Measurements from ENCODE around the gene NFX1. TPM values are rescaled to one million over a fixed set of nuclear protein-coding genes. Genes with fewer than 3 reads are reported as not detected.

The NFX1 gene
- total RNA-seq, 4 donors from 2014 or later, result 31.7 to 53.9 (median 42.3) TPM

- H3K27ac ChIP-seq, result no peak overlapping the region
- peaks cover 0 to 8% (median 0%) of the 10 kb centered on the region in 3 donors for H3K4me1 ChIP-seq
- WGBS, 2 donors (ENCODE audit: low coverage in 1 of 2), result 86 to 91% methylated on average over 4 of the region's 4 CpGs
Measured at GRCh38 chr9:33257276-33257675, 33.0 kb upstream of the NFX1 start.

GRCh38 chr9:33260372-33260771 lies 29.9 kb upstream of the NFX1 start:
- Histone ChIP-seq H3K27ac (no peak overlapping the region), H3K9me3 (no peaks in the 10 kb centered on the region), H3K27me3 (no peaks in the 10 kb centered on the region), H3K4me1 (peaks cover under 1 to 24% (median 7%) of the 10 kb centered on the region in 3 donors), H3K4me3 (no peak overlapping the region), H3K36me3 (peaks cover 9 to 72% of the 10 kb centered on the region in 2 donors)
- WGBS, 2 donors (ENCODE audit: low coverage in 1 of 2), result 70 to 80% methylated on average over 1 of the region's 1 CpG
- ATAC-seq, result no peak
- TF ChIP-seq EP300 (IDR thresholded peaks at IDR 0.05), result no peak
- TF ChIP-seq POLR2A (IDR thresholded peaks at IDR 0.05), result no peak
- TF ChIP-seq POLR2AphosphoS5 (IDR thresholded peaks at IDR 0.05), result no peak
- TF ChIP-seq, protein P1, sequence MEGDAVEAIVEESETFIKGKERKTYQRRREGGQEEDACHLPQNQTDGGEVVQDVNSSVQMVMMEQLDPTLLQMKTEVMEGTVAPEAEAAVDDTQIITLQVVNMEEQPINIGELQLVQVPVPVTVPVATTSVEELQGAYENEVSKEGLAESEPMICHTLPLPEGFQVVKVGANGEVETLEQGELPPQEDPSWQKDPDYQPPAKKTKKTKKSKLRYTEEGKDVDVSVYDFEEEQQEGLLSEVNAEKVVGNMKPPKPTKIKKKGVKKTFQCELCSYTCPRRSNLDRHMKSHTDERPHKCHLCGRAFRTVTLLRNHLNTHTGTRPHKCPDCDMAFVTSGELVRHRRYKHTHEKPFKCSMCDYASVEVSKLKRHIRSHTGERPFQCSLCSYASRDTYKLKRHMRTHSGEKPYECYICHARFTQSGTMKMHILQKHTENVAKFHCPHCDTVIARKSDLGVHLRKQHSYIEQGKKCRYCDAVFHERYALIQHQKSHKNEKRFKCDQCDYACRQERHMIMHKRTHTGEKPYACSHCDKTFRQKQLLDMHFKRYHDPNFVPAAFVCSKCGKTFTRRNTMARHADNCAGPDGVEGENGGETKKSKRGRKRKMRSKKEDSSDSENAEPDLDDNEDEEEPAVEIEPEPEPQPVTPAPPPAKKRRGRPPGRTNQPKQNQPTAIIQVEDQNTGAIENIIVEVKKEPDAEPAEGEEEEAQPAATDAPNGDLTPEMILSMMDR (IDR thresholded peaks at IDR 0.05), result no peak

More at GRCh38 chr9:33257276-33257675, 33.0 kb upstream of the NFX1 start:
- H3K4me3 ChIP-seq, result no peak overlapping the region
- ATAC-seq, result no peak
- TF ChIP-seq POLR2AphosphoS5 (IDR thresholded peaks at IDR 0.05) (no peak), EP300 (IDR thresholded peaks at IDR 0.05) (no peak), POLR2A (IDR thresholded peaks at IDR 0.05) (no peak)
- TF ChIP-seq, protein P1 (IDR thresholded peaks at IDR 0.05), result no peak
- H3K36me3 ChIP-seq, result peaks cover 9 to 100% of the 10 kb centered on the region in 2 donors
- no peaks in the 10 kb centered on the region for H3K9me3 ChIP-seq
- no peaks in the 10 kb centered on the region for H3K27me3 ChIP-seq

GRCh38 chr9:33263131-33264002 lies 26.9 kb upstream of the NFX1 start:
- Histone ChIP-seq H3K27me3 (no peaks in the 10 kb centered on the region), H3K4me3 (peak overlapping the region; percentile 69 to 96), H3K27ac (peak overlapping the region in 3 of 4 donors; percentile 92 to 97 (median 96)), H3K36me3 (peaks cover 0 to 62% of the 10 kb centered on the region in 2 donors), H3K9me3 (no peaks in the 10 kb centered on the region), H3K4me1 (peaks cover 7 to 46% (median 15%) of the 10 kb centered on the region in 3 donors)
- no peak for ATAC-seq
- TF ChIP-seq, protein P1 (IDR thresholded peaks at IDR 0.05), result no peak
- TF ChIP-seq EP300 (IDR thresholded peaks at IDR 0.05) (no peak), POLR2AphosphoS5 (IDR thresholded peaks at IDR 0.05) (no peak), POLR2A (IDR thresholded peaks at IDR 0.05) (no peak)
- 16 to 24% methylated on average over 5 to 6 of the region's 25 CpGs for WGBS, 2 donors (ENCODE audit: low coverage in 1 of 2)

- ATAC-seq, result peak; percentile 16
- Histone ChIP-seq H3K9me3 (no peaks in the 10 kb centered on the region), H3K36me3 (peaks cover 0 to 62% of the 10 kb centered on the region in 2 donors), H3K27me3 (no peaks in the 10 kb centered on the region), H3K4me1 (peaks cover 7 to 46% (median 15%) of the 10 kb centered on the region in 3 donors), H3K4me3 (peak overlapping the region; percentile 69 to 96), H3K27ac (peak overlapping the region; percentile 78 to 97 (median 94))
- WGBS, 2 donors (ENCODE audit: low coverage in 1 of 2), result 1% methylated on average over 23 of the region's 37 CpGs; no CpG with 5 or more reads in 1 of the 2 donors
- TF ChIP-seq, protein P1 (IDR thresholded peaks at IDR 0.05), result no peak
- TF ChIP-seq EP300 (IDR thresholded peaks at IDR 0.05) (no peak), POLR2AphosphoS5 (IDR thresholded peaks at IDR 0.05) (no peak), POLR2A (IDR thresholded peaks at IDR 0.05) (no peak)
Measured at GRCh38 chr9:33264003-33264472, 26.3 kb upstream of the NFX1 start.

Data from gastroesophageal sphincter (tissue), 4 donors.